H9 (cell line): ENCODE results near the gene DPYSL3. TPM values are rescaled to one million over a fixed set of nuclear protein-coding genes. Genes with fewer than 3 reads are reported as not detected.

Experiments used
- DNase-seq: peaks from one replicate; pipeline ENCODE4 v3.0.0-alpha.2; 2017
- H2AFZ ChIP-seq: one replicate; pipeline ENCODE4 v1.6.1; 2013; ENCODE audit warnings: mild to moderate bottlenecking, low read length, control low read depth, moderate library complexity
- H2AK5ac ChIP-seq: 2 replicates; pipeline ENCODE4 v1.6.1; 2013; ENCODE audit warnings: low read length, control low read depth, mixed read lengths; ENCODE audit not compliant: insufficient read length
- H2BK120ac ChIP-seq: one replicate; pipeline ENCODE4 v1.6.1; 2013; ENCODE audit warnings: low read depth, mild to moderate bottlenecking, low read length, control low read depth, inconsistent platforms; ENCODE audit not compliant: poor library complexity, severe bottlenecking
- H2BK12ac ChIP-seq: 2 replicates; pipeline ENCODE4 v1.6.1; 2013; ENCODE audit warnings: low read length, control low read depth, mixed read lengths, low read depth; ENCODE audit not compliant: insufficient read length
- H2BK15ac ChIP-seq: 2 replicates; pipeline ENCODE4 v1.6.1; 2013; ENCODE audit warnings: low read depth, low read length, control low read depth
- H2BK20ac ChIP-seq: one replicate; pipeline ENCODE4 v1.6.1; 2013; ENCODE audit warnings: low read depth, mild to moderate bottlenecking, low read length, control low read depth, inconsistent platforms; ENCODE audit not compliant: poor library complexity, severe bottlenecking
- H2BK5ac ChIP-seq: 2 replicates; pipeline ENCODE4 v1.6.1; 2013; ENCODE audit warnings: low read length, control low read depth, mixed read lengths; ENCODE audit not compliant: insufficient read length
- H3K14ac ChIP-seq: 2 replicates; pipeline ENCODE4 v1.6.1; 2013; ENCODE audit warnings: low read length, control low read depth; ENCODE audit not compliant: insufficient read depth
- H3K18ac ChIP-seq: 2 replicates; pipeline ENCODE4 v1.6.1; 2013; ENCODE audit warnings: low read depth, mild to moderate bottlenecking, mixed read lengths, low read length, control low read depth; ENCODE audit not compliant: insufficient read length
- H3K23ac ChIP-seq: 2 replicates; pipeline ENCODE4 v1.6.1; 2013; ENCODE audit warnings: low read length, control low read depth, mixed read lengths, low read depth; ENCODE audit not compliant: insufficient read length
- H3K23me2 ChIP-seq: 2 replicates; pipeline ENCODE4 v1.6.1; 2013; ENCODE audit warnings: low read depth, mild to moderate bottlenecking, mixed read lengths, low read length, control low read depth; ENCODE audit not compliant: insufficient read length, poor library complexity, severe bottlenecking
- H3K27ac ChIP-seq: 2 replicates; pipeline ENCODE4 v1.5.1; 2013; ENCODE audit warnings: low read length, control low read depth, mixed read lengths, low read depth; ENCODE audit not compliant: insufficient read length
- H3K27me3 ChIP-seq: 2 replicates; pipeline ENCODE4 v1.6.1; 2013; ENCODE audit warnings: low read length, control low read depth, inconsistent platforms; ENCODE audit not compliant: insufficient read depth
- H3K4ac ChIP-seq: 2 replicates; pipeline ENCODE4 v1.6.1; 2013; ENCODE audit warnings: low read depth, mild to moderate bottlenecking, control low read depth, inconsistent platforms, low read length, moderate library complexity
- H3K4me1 ChIP-seq: 2 replicates; pipeline ENCODE4 v1.6.1; 2013; ENCODE audit warnings: low read length, control low read depth, inconsistent platforms; ENCODE audit not compliant: insufficient read depth
- H3K4me2 ChIP-seq: 2 replicates; pipeline ENCODE4 v1.6.1; 2013; ENCODE audit warnings: low read length, control low read depth, mixed read lengths; ENCODE audit not compliant: insufficient read length, insufficient read depth
- H3K56ac ChIP-seq: 2 replicates; pipeline ENCODE4 v1.6.1; 2013; ENCODE audit warnings: low read depth, mild to moderate bottlenecking, mixed read lengths, low read length, control low read depth; ENCODE audit not compliant: insufficient read length
- H3K79me1 ChIP-seq: 2 replicates; pipeline ENCODE4 v1.6.1; 2013; ENCODE audit warnings: low read depth, mild to moderate bottlenecking, moderate library complexity, low read length, control low read depth, inconsistent platforms; ENCODE audit not compliant: insufficient read depth, poor library complexity, severe bottlenecking
- H3K79me2 ChIP-seq: 2 replicates; pipeline ENCODE4 v1.6.1; 2013; ENCODE audit warnings: low read length, control low read depth, inconsistent platforms; ENCODE audit not compliant: insufficient read depth
- H3K9ac ChIP-seq: 2 replicates; pipeline ENCODE4 v1.6.1; 2013; ENCODE audit warnings: low read length, control low read depth, mixed read lengths; ENCODE audit not compliant: insufficient read length; ENCODE audit errors: extremely low read depth
- H3K9me3 ChIP-seq: one replicate; pipeline ENCODE4 v1.6.1; 2013; ENCODE audit warnings: low read depth, low read length, inconsistent platforms; ENCODE audit not compliant: control insufficient read depth
- H3T11ph ChIP-seq: one replicate; pipeline ENCODE4 v1.6.1; 2013; ENCODE audit warnings: mild to moderate bottlenecking, low read length, control low read depth, inconsistent platforms
- H4K20me1 ChIP-seq: one replicate; pipeline ENCODE4 v1.6.1; 2013; ENCODE audit not compliant: control insufficient read depth, insufficient read length, insufficient read depth
- H4K5ac ChIP-seq: 2 replicates; pipeline ENCODE4 v1.6.1; 2013; ENCODE audit warnings: low read depth, mild to moderate bottlenecking, mixed read lengths, low read length, control low read depth; ENCODE audit not compliant: insufficient read length
- H4K8ac ChIP-seq: replicated peaks from 2 replicates; pipeline ENCODE4 v1.6.1; 2013; ENCODE audit warnings: low read length, control low read depth, mixed read lengths, low read depth; ENCODE audit not compliant: insufficient read length
- H4K91ac ChIP-seq: 2 replicates; pipeline ENCODE4 v1.6.1; 2013; ENCODE audit warnings: low read depth, mild to moderate bottlenecking, moderate library complexity, mixed read lengths, low read length, control low read depth; ENCODE audit not compliant: insufficient read length
- H3K27ac Mint-ChIP-seq, 3 experiments: 2 replicates in 2 of 3; 3 replicates in 1 of 3; pipeline ENCODE4 v1.8.0; 2020 to 2021; ENCODE audit warnings: mixed read lengths in 3 of 3, mild to moderate bottlenecking in 1 of 3, moderate library complexity in 1 of 3
- H3K27me3 Mint-ChIP-seq: 2 replicates; pipeline ENCODE4 v1.8.0; 2021; ENCODE audit warnings: low read depth, mild to moderate bottlenecking, moderate library complexity, mixed read lengths
- H3K36me3 Mint-ChIP-seq, 3 experiments: 2 replicates in 2 of 3; 3 replicates in 1 of 3; pipeline ENCODE4 v1.8.0; 2020 to 2021; ENCODE audit warnings: low read depth in 3 of 3, mixed read lengths in 3 of 3; ENCODE audit not compliant: insufficient read depth in 1 of 3
- H3K4me1 Mint-ChIP-seq, 2 experiments: 2 replicates each; pipeline ENCODE4 v1.8.0; 2020; ENCODE audit warnings: mixed read lengths in 2 of 2
- H3K4me3 Mint-ChIP-seq, 2 experiments: 2 replicates in 1 of 2; 3 replicates in 1 of 2; pipeline ENCODE4 v1.8.0; 2020 to 2021; ENCODE audit warnings: mild to moderate bottlenecking in 2 of 2, mixed read lengths in 2 of 2, moderate library complexity in 1 of 2
- H3K9me3 Mint-ChIP-seq, 2 experiments: 2 replicates in 1 of 2; 3 replicates in 1 of 2; pipeline ENCODE4 v1.8.0; 2020; ENCODE audit warnings: mild to moderate bottlenecking in 2 of 2, mixed read lengths in 2 of 2, moderate library complexity in 1 of 2
- WGBS: extraction: QIAGEN DNeasy Blood & Tissue Kit; methylation state at CpG from one replicate; pipeline ENCODE4 v1.1.7; 2013; ENCODE audit warnings: missing lambda C conversion rate, low lambda C conversion rate, mixed read lengths; ENCODE audit not compliant: insufficient read length; ENCODE audit errors: extremely low coverage; 5-methylcytosine and 5-hydroxymethylcytosine counted together
- total RNA-seq: library from RNA; stranded (reverse); gene quantifications from 2 replicates; pipeline ENCODE4 v1.2.1, GENCODE V29; 2021
- TF ChIP-seq, protein P1 (sequence below): fragments of 200-600 bp; sonication (generic); conservative IDR thresholded peaks from 3 replicates; pipeline ENCODE4 v1.8.0; 2021; ENCODE audit warnings: antibody characterized with exemption, mild to moderate bottlenecking

The DPYSL3 gene
- total RNA-seq, 1 experiment from 2014 or later: 515 TPM

GRCh38 chr5:147382776-147383175 is 127.1 kb downstream of the DPYSL3 start:
- no peak overlapping the region for H3T11ph ChIP-seq
- H3K23me2 ChIP-seq: no peaks in the 10 kb centered on the region
- peak overlapping the region; percentile 21 for H3K18ac ChIP-seq
- peaks cover 3% of the 10 kb centered on the region; the same call in 1 of the 2 replicates for H3K4me1 ChIP-seq
- no peak overlapping the region for H2BK12ac ChIP-seq
- H3K27ac ChIP-seq: no peak overlapping the region
- Mint-ChIP-seq H3K4me1 (peaks cover 25 to 28% of the 10 kb centered on the region in 2 experiments), H3K36me3 (peaks cover 8 to 44% (median 15%) of the 10 kb centered on the region in 3 experiments), H3K27me3 (no peaks in the 10 kb centered on the region; the same call in 1 of the 2 replicates), H3K27ac (peak overlapping the region in 2 of 3 experiments; percentile 49 to 82; a peak in 4 of 7 replicates), H3K9me3 (peaks cover 28% of the 10 kb centered on the region in 2 experiments), H3K4me3 (no peak overlapping the region)
- peak overlapping the region; percentile 79 for H2AFZ ChIP-seq
- no peaks in the 10 kb centered on the region for H4K20me1 ChIP-seq
- H3K79me2 ChIP-seq: no peaks in the 10 kb centered on the region
- no peak overlapping the region for H3K56ac ChIP-seq
- H3K14ac ChIP-seq: peak overlapping the region; percentile 16; the same call in 1 of the 2 replicates
- no peak overlapping the region for H4K8ac ChIP-seq
- TF ChIP-seq, protein P1, sequence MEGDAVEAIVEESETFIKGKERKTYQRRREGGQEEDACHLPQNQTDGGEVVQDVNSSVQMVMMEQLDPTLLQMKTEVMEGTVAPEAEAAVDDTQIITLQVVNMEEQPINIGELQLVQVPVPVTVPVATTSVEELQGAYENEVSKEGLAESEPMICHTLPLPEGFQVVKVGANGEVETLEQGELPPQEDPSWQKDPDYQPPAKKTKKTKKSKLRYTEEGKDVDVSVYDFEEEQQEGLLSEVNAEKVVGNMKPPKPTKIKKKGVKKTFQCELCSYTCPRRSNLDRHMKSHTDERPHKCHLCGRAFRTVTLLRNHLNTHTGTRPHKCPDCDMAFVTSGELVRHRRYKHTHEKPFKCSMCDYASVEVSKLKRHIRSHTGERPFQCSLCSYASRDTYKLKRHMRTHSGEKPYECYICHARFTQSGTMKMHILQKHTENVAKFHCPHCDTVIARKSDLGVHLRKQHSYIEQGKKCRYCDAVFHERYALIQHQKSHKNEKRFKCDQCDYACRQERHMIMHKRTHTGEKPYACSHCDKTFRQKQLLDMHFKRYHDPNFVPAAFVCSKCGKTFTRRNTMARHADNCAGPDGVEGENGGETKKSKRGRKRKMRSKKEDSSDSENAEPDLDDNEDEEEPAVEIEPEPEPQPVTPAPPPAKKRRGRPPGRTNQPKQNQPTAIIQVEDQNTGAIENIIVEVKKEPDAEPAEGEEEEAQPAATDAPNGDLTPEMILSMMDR: no peak
- H4K5ac ChIP-seq: no peak overlapping the region
- no peak overlapping the region for H2BK5ac ChIP-seq
- H3K9ac ChIP-seq: no peak overlapping the region
- H2AK5ac ChIP-seq: no peak overlapping the region
- H3K4me2 ChIP-seq: no peak overlapping the region
- no peak for DNase-seq
- H3K27me3 ChIP-seq: no peaks in the 10 kb centered on the region
- H3K9me3 ChIP-seq: no peaks in the 10 kb centered on the region
- H2BK20ac ChIP-seq: no peak overlapping the region
- WGBS: no CpG with 5 or more reads among the region's 4 CpGs
- no peak overlapping the region for H3K23ac ChIP-seq
- H4K91ac ChIP-seq: no peak overlapping the region
- H3K4ac ChIP-seq: no peak overlapping the region
- H2BK15ac ChIP-seq: no peak overlapping the region
- H3K79me1 ChIP-seq: no peaks in the 10 kb centered on the region
- H2BK120ac ChIP-seq: no peak overlapping the region
